Measurements from ENCODE around the gene PLEKHH2.
A peak's percentile ranks its signal among the peaks of the same experiment; 100 is the strongest.
"Not testable (repeated sequence)": the region's sequence is repeated elsewhere in the genome, so short reads cannot be mapped to it uniquely, and the experiment has no call there.

PLEKHH2 gene

GRCh38 chr2:43637030-43637803 is at the start of gene PLEKHH2:
Gene PLEKHH2 (plus strand): TSS chr2:43637260. CDS start chr2:43644674, 7,414 bp downstream.
- DNase-seq (ENCODE audit: low read depth, low spot score), result peak; percentile 56

- no peak for DNase-seq (ENCODE audit: low read depth, low spot score)
Observed at GRCh38 chr2:43592443-43592842, 44.6 kb upstream of the PLEKHH2 start.

- no peak for DNase-seq (ENCODE audit: low read depth, low spot score)
Observed at GRCh38 chr2:43593254-43593653, 43.8 kb upstream of the PLEKHH2 start.

- DNase-seq (ENCODE audit: low read depth, low spot score), result no peak
Observed at GRCh38 chr2:43594875-43595274, 42.2 kb upstream of the PLEKHH2 start.

- DNase-seq (ENCODE audit: low read depth, low spot score), result peak; percentile 89
Observed at GRCh38 chr2:43595603-43596412, 41.3 kb upstream of the PLEKHH2 start, which contains the start of gene THADA. Gene THADA (minus strand): TSS chr2:43596038. CDS start chr2:43592392, 3,646 bp downstream.

GRCh38 chr2:43600596-43600995 is 36.5 kb upstream of the PLEKHH2 start:
- not testable (repeated sequence) for DNase-seq (ENCODE audit: low read depth, low spot score)

- no peak for DNase-seq (ENCODE audit: low read depth, low spot score)
Observed at GRCh38 chr2:43604674-43605073, 32.4 kb upstream of the PLEKHH2 start.

GRCh38 chr2:43605079-43605655 is 31.9 kb upstream of the PLEKHH2 start:
- DNase-seq (ENCODE audit: low read depth, low spot score), result no peak

- no peak for DNase-seq (ENCODE audit: low read depth, low spot score)
Observed at GRCh38 chr2:43605851-43606250, 31.2 kb upstream of the PLEKHH2 start.

- no peak for DNase-seq (ENCODE audit: low read depth, low spot score)
Observed at GRCh38 chr2:43609290-43609918, 27.7 kb upstream of the PLEKHH2 start.

- DNase-seq (ENCODE audit: low read depth, low spot score), result no peak
Observed at GRCh38 chr2:43610361-43610760, 26.7 kb upstream of the PLEKHH2 start.

GRCh38 chr2:43611987-43612894 is 24.8 kb upstream of the PLEKHH2 start:
- DNase-seq (ENCODE audit: low read depth, low spot score), result peak; percentile 55

- DNase-seq (ENCODE audit: low read depth, low spot score), result no peak
Observed at GRCh38 chr2:43612944-43613343, 24.1 kb upstream of the PLEKHH2 start.

- no peak for DNase-seq (ENCODE audit: low read depth, low spot score)
Observed at GRCh38 chr2:43616967-43617680, 19.9 kb upstream of the PLEKHH2 start.

- no peak for DNase-seq (ENCODE audit: low read depth, low spot score)
Observed at GRCh38 chr2:43619511-43619910, 17.5 kb upstream of the PLEKHH2 start.

GRCh38 chr2:43622931-43623451 is 14.1 kb upstream of the PLEKHH2 start:
- no peak for DNase-seq (ENCODE audit: low read depth, low spot score)

GRCh38 chr2:43631618-43632317 is 5.3 kb upstream of the PLEKHH2 start:
- no peak for DNase-seq (ENCODE audit: low read depth, low spot score)

- DNase-seq (ENCODE audit: low read depth, low spot score), result no peak
Observed at GRCh38 chr2:43634604-43635306, 2.3 kb upstream of the PLEKHH2 start.

GRCh38 chr2:43636153-43636552 is 907 bp upstream of the PLEKHH2 start:
- not testable (repeated sequence) for DNase-seq (ENCODE audit: low read depth, low spot score)
